IMR-90 (cell line): ENCODE measurements around the gene COL2A1. TPM values are rescaled to one million over a fixed set of nuclear protein-coding genes. Genes with fewer than 3 reads are reported as not detected.

Experiments used
- ATAC-seq: fragments of 200-7000 bp; cut with Tn5 transposase; 2 replicates; pipeline ENCODE4 v1.9.1; 2020; ENCODE audit warnings: low read depth, mild to moderate bottlenecking, moderate library complexity
- BruUV-seq: library from RNA; stranded (reverse); fragments of 400-500 nt; replicated peaks from 2 replicates; lab custom pipeline; 2021; lab: Mats Ljungman, UMichigan
- CTCF ChIA-PET: fragments of 300-600 bp; formaldehyde crosslinking; extraction: SDS; loops from one replicate; lab custom pipeline; 2021; ENCODE audit warnings: antibody characterized with exemption; lab: Yijun Ruan, JAX
- POLR2A ChIA-PET: fragments of 300-600 bp; sonication (Branson Sonifier 250); formaldehyde crosslinking; loops from one replicate; lab custom pipeline; 2022; ENCODE audit warnings: antibody characterized with exemption; ENCODE audit not compliant: unreplicated experiment; lab: Charles Lee
- DNase-seq: peaks from one replicate; pipeline ENCODE4 v3.0.0; 2013
- H2AFZ ChIP-seq: replicated peaks from 2 replicates; pipeline ENCODE3; 2013; ENCODE audit warnings: low read length, mild to moderate bottlenecking; ENCODE audit not compliant: poor library complexity
- H2AK5ac ChIP-seq: 2 replicates; pipeline ENCODE4 v1.6.1; 2013; ENCODE audit warnings: low read depth, low read length, inconsistent platforms
- H2AK9ac ChIP-seq: replicated peaks from 2 replicates; pipeline ENCODE3; 2013; ENCODE audit warnings: mild to moderate bottlenecking, low read depth, low read length, moderate library complexity; ENCODE audit not compliant: poor library complexity
- H2BK120ac ChIP-seq: 2 replicates; pipeline ENCODE4 v1.6.1; 2013; ENCODE audit warnings: low read depth, low read length, inconsistent platforms
- H2BK15ac ChIP-seq: 3 replicates; pipeline ENCODE4 v1.6.1; 2013; ENCODE audit warnings: low read depth, low read length, inconsistent platforms
- H2BK20ac ChIP-seq: 2 replicates; pipeline ENCODE4 v1.6.1; 2013; ENCODE audit warnings: low read depth, mild to moderate bottlenecking, inconsistent platforms, low read length, moderate library complexity
- H2BK5ac ChIP-seq: 2 replicates; pipeline ENCODE4 v1.6.1; 2013; ENCODE audit warnings: mild to moderate bottlenecking, low read depth, low read length, inconsistent platforms; ENCODE audit not compliant: poor library complexity, severe bottlenecking
- H3K14ac ChIP-seq: replicated peaks from 2 replicates; pipeline ENCODE4 v1.6.1; 2013; ENCODE audit warnings: low read depth, low read length, inconsistent platforms
- H3K18ac ChIP-seq: 2 replicates; pipeline ENCODE4 v1.6.1; 2013; ENCODE audit warnings: low read depth, low read length, control low read depth
- H3K23ac ChIP-seq: 2 replicates; pipeline ENCODE4 v1.6.1; 2013; ENCODE audit warnings: low read depth, low read length, inconsistent platforms
- H3K27ac ChIP-seq: 2 replicates; pipeline ENCODE4 v1.5.1; 2013; ENCODE audit warnings: mild to moderate bottlenecking, control low read depth, low read length; ENCODE audit not compliant: insufficient read depth
- H3K27me3 ChIP-seq: 2 replicates; pipeline ENCODE4 v1.6.1; 2013; ENCODE audit warnings: low read length; ENCODE audit not compliant: control insufficient read depth, insufficient read depth
- H3K36me3 ChIP-seq: 2 replicates; pipeline ENCODE4 v1.6.1; 2013; ENCODE audit warnings: low read length, mixed read lengths; ENCODE audit not compliant: control insufficient read depth, insufficient read depth
- H3K4ac ChIP-seq: 2 replicates; pipeline ENCODE4 v1.6.1; 2013; ENCODE audit warnings: low read depth, low read length, inconsistent platforms
- H3K4me1 ChIP-seq: 2 replicates; pipeline ENCODE4 v1.6.1; 2013; ENCODE audit warnings: low read length, mixed read lengths; ENCODE audit not compliant: control insufficient read depth, insufficient read depth
- H3K4me2 ChIP-seq: 2 replicates; pipeline ENCODE4 v1.6.1; 2013; ENCODE audit warnings: low read depth, mild to moderate bottlenecking, control low read depth, low read length, moderate library complexity
- H3K4me3 ChIP-seq: 2 replicates; pipeline ENCODE4 v1.5.1; 2013; ENCODE audit warnings: low read depth, mild to moderate bottlenecking, control low read depth, low read length, moderate library complexity; ENCODE audit not compliant: insufficient read depth
- H3K56ac ChIP-seq: 2 replicates; pipeline ENCODE4 v1.6.1; 2013; ENCODE audit warnings: low read length, inconsistent platforms; ENCODE audit not compliant: insufficient read depth; ENCODE audit errors: extremely low read depth
- H3K79me1 ChIP-seq, 2 experiments: 2 replicates each; pipeline ENCODE4 v1.6.1; 2013; ENCODE audit warnings: low read length in 2 of 2, inconsistent platforms in 1 of 2, low read depth in 1 of 2
- H3K9ac ChIP-seq: 2 replicates; pipeline ENCODE4 v1.6.1; 2013; ENCODE audit warnings: low read depth, low read length, control low read depth
- H3K9me1 ChIP-seq: 2 replicates; pipeline ENCODE4 v1.6.1; 2013; ENCODE audit warnings: low read length, inconsistent platforms; ENCODE audit not compliant: insufficient read depth
- H3K9me3 ChIP-seq: 2 replicates; pipeline ENCODE4 v1.6.1; 2013; ENCODE audit warnings: low read length; ENCODE audit not compliant: control insufficient read depth, insufficient read depth
- H4K20me1 ChIP-seq: 2 replicates; pipeline ENCODE4 v1.6.1; 2013; ENCODE audit warnings: low read length, inconsistent platforms; ENCODE audit not compliant: insufficient read depth
- H4K5ac ChIP-seq: 2 replicates; pipeline ENCODE4 v1.6.1; 2013; ENCODE audit warnings: mild to moderate bottlenecking, low read depth, low read length, control low read depth
- H4K8ac ChIP-seq, 2 experiments: 2 replicates each; pipeline ENCODE4 v1.6.1; 2013; ENCODE audit warnings: low read depth in 2 of 2, low read length in 2 of 2, control low read depth in 1 of 2, inconsistent platforms in 1 of 2
- H4K91ac ChIP-seq: 2 replicates; pipeline ENCODE4 v1.6.1; 2013; ENCODE audit warnings: low read depth, low read length, inconsistent platforms; ENCODE audit not compliant: insufficient read depth
- RCOR1 ChIP-seq: IDR thresholded peaks from 2 replicates; pipeline ENCODE4 v1.6.1; 2012; ENCODE audit warnings: mild to moderate bottlenecking, low read length, improper control_type of control experiment; ENCODE audit not compliant: insufficient replicate concordance
- USF2 ChIP-seq: fragments of 150-350 bp; IDR thresholded peaks from 2 replicates; pipeline ENCODE4 v1.6.1; 2017; ENCODE audit warnings: mild to moderate bottlenecking, antibody characterized with exemption, low read length, low read depth
- WGBS, 2 experiments: methylation state at CpG; one replicate each; pipeline versions ENCODE4 v1.1.5 to v1.1.7; 2013; ENCODE audit warnings: missing lambda C conversion rate in 2 of 2; ENCODE audit not compliant: insufficient read length in 1 of 2; ENCODE audit errors: extremely low coverage in 2 of 2; 5-methylcytosine and 5-hydroxymethylcytosine counted together
- dilution Hi-C: fragments of 300-500 bp; cut with HindIII; formaldehyde crosslinking; loops from one replicate; pipeline ENCODE4 v1.14.3; 2018; ENCODE audit warnings: low sequenced_read_pairs; ENCODE audit not compliant: unreplicated experiment
- in situ Hi-C: fragments of 300-500 bp; cut with MboI; formaldehyde crosslinking; loops from 3 replicates; pipeline ENCODE4 v1.14.3; 2019; ENCODE audit warnings: low sequenced_read_pairs, inconsistent platforms, mixed read lengths
- intact Hi-C: fragments of 100-400 bp; cut with micrococcal nuclease; formaldehyde crosslinking; loops from 2 replicates; pipeline ENCODE4 v1.10.0; 2022
- polyA plus RNA-seq, 3 experiments: library from polyadenylated mRNA; depleted of rRNA; stranded (reverse); fragments of >200 nt; gene quantifications; 2 replicates each; pipeline ENCODE4 v1.2.3, GENCODE V29; 2012; ENCODE audit warnings: low replicate concordance in 1 of 3
- total RNA-seq: library from RNA; depleted of rRNA; stranded (reverse); fragments of >200 nt; gene quantifications from 2 replicates; pipeline ENCODE4 v1.2.3, GENCODE V29; 2012
- TF ChIP-seq, protein P1 (sequence below): fragments of 150-350 bp; IDR thresholded peaks from 2 replicates; pipeline ENCODE4 v1.6.1; 2016; ENCODE audit warnings: low read depth, mild to moderate bottlenecking, low read length, moderate library complexity, borderline replicate concordance

COL2A1 gene
- total and polyA plus RNA-seq, 2 of the 4 experiments (the other 2 are of a cell fraction), result 0.05 TPM; not detected in 1

DNA sequence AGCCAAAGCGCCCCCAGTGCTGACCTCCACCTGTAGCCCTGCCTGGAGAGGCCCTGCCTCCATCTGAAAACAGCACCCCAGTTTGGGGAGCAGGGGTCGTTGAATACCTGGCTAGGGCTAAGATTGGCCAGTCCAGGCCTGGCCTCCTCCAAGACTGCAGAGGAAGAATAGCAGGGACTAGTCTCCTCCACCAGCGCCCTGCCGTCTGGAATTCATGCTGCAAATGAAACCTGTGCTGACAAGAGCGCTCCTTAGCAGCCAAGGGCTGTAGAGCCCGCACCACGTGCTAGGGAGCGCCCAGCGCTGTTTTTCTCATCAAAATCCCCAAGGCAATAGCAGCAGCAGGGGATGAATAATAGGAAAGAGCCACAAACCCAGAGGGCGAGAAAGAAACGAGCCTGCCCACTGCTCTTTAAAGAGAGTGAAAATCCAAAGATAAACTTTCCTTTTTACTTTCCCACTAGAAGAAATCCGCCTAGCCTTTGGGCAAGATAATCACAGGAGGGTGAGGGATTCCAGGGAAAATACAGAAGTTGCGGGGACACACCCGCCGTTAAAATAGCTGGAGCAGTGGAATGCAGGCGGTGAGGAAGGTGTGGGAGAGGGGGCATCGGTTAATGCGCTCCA, 3.3 kb downstream of the COL2A1 start:
- no peak overlapping the region for H4K5ac ChIP-seq
- BruUV-seq, result no TSS peak
- in situ Hi-C loops (no loop called here), dilution Hi-C loops (no loop called here), intact Hi-C loops (no loop called here)
- no peak overlapping the region for H3K14ac ChIP-seq
- peaks cover 4% of the 10 kb centered on the region; the same call in 1 of the 2 replicates for H3K4me1 ChIP-seq
- peak overlapping the region; percentile 26 for H3K4me3 ChIP-seq
- H2AK9ac ChIP-seq, result no peak overlapping the region
- no peaks in the 10 kb centered on the region for H3K79me1 ChIP-seq
- POLR2A ChIA-PET, result no interaction called here
- H2BK15ac ChIP-seq, result no peak overlapping the region
- H4K20me1 ChIP-seq, result peaks cover 6% of the 10 kb centered on the region; the same call in 1 of the 2 replicates
- no peak overlapping the region for H2BK120ac ChIP-seq
- peak; percentile 54 for ATAC-seq
- peak; percentile 47 for DNase-seq
- 0% methylated on average over 1 of the region's 18 CpGs; no CpG with 5 or more reads in 1 of the 2 experiments for WGBS, 2 experiments
- H3K27me3 ChIP-seq, result peaks cover 78% of the 10 kb centered on the region
- no peak overlapping the region for H3K4ac ChIP-seq
- H3K23ac ChIP-seq, result no peak overlapping the region
- CTCF ChIA-PET, result interaction anchor here (1.5 kb wide), 1 partner anchor 9 kb away, joined by 3 read pairs; no protein-coding TSS in a partner anchor
- no peaks in the 10 kb centered on the region for H3K9me1 ChIP-seq
- H4K91ac ChIP-seq, result no peak overlapping the region
- peak overlapping the region; percentile 92 for H2AFZ ChIP-seq
- no peak overlapping the region for H2BK5ac ChIP-seq
- no peak overlapping the region for H3K56ac ChIP-seq
- no peak overlapping the region; the same call in 1 of the 2 replicates for H3K9ac ChIP-seq
- no peak overlapping the region for H2AK5ac ChIP-seq
- H3K9me3 ChIP-seq, result no peaks in the 10 kb centered on the region
- peak overlapping the region; percentile 79 for H3K4me2 ChIP-seq
- no peak overlapping the region for H4K8ac ChIP-seq
- H3K27ac ChIP-seq, result no peak overlapping the region
- H2BK20ac ChIP-seq, result no peak overlapping the region
- no peaks in the 10 kb centered on the region for H3K36me3 ChIP-seq
- no peak overlapping the region for H3K18ac ChIP-seq
- TF ChIP-seq, protein P1, sequence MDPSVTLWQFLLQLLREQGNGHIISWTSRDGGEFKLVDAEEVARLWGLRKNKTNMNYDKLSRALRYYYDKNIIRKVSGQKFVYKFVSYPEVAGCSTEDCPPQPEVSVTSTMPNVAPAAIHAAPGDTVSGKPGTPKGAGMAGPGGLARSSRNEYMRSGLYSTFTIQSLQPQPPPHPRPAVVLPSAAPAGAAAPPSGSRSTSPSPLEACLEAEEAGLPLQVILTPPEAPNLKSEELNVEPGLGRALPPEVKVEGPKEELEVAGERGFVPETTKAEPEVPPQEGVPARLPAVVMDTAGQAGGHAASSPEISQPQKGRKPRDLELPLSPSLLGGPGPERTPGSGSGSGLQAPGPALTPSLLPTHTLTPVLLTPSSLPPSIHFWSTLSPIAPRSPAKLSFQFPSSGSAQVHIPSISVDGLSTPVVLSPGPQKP, result no peak
- no peak for TF ChIP-seq RCOR1
- TF ChIP-seq USF2, result peak; percentile 49; the same call in 1 of the 2 replicates
